ENCODE measurements around the gene FAM227A.
"Not testable (repeated sequence)": the region's sequence is repeated elsewhere in the genome, so short reads cannot be mapped to it uniquely, and the experiment has no call there.

FAM227A gene

DNA sequence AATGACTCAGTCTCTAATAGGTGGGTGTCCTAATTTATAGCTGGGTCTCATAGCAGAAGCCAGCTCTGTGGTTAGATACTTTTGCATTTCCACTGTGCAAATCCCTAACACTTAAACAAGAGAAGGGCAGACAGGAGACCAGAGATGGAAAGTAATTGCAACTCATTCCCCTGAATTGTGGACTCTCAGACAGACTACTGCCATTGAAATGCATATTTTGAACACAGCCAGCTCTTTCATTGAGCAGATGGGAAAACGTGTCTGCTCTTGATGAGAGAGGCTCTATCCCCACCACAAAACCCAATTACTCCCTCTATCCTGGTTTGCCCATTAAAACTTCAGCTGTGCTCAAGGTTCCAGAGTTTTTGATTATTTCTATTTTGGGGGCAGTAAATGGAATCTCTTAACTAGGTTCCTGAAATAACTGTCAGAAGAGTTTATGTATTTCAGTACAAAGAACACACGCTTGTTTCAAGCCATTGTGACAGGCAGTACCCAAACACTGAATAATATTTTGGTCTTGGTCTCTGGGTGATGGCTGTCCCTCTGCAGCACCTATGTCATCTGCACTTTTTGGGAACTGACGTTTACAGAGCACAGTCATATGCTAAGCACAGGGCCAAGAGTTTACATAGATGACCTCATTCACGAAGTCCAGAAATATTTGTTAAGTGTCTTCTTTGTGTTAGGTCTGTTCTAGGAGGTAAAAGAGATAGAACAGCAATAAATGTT lies 41.7 kb downstream of the FAM227A start:
- H3K36me3 ChIP-seq (ENCODE audit: insufficient read depth, low read length) = peaks cover 52% of the 10 kb centered on the region
- no peaks in the 10 kb centered on the region for H3K27me3 ChIP-seq (ENCODE audit: insufficient read depth, low read length)
- peaks cover 9% of the 10 kb centered on the region for H3K9me3 ChIP-seq (ENCODE audit: low read length)
- no peak overlapping the region for H3K4me3 ChIP-seq (ENCODE audit: low read length)
- no peaks in the 10 kb centered on the region for H3K4me1 ChIP-seq (ENCODE audit: insufficient read depth, low read length)
- no peak overlapping the region for H2AFZ ChIP-seq (ENCODE audit: low read depth, low read length)

DNA sequence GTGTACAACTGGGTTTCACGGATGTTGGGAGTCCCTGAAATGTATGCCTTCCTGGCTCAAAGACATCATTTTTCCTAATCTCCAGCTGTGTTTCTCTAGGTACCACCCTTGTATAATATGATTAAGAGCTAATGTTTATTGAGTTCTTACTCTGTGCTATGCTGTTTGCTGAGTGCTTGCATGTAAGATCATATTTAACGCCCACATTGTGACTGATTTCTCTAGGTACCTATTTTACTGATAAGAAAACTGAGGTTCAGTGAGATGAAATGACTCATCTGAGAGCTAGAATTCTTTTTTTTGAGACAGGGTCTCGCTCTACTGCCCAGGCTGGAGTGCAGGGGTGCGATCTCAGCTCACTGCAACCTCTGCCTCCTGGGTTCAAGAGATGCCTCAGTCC lies 42.6 kb downstream of the FAM227A start:
- no peaks in the 10 kb centered on the region for H3K4me1 ChIP-seq (ENCODE audit: insufficient read depth, low read length)
- no peak overlapping the region for H2AFZ ChIP-seq (ENCODE audit: low read depth, low read length)
- H3K4me3 ChIP-seq (ENCODE audit: low read length) = no peak overlapping the region
- H3K27me3 ChIP-seq (ENCODE audit: insufficient read depth, low read length) = no peaks in the 10 kb centered on the region
- peaks cover 3% of the 10 kb centered on the region for H3K9me3 ChIP-seq (ENCODE audit: low read length)
- peaks cover 49% of the 10 kb centered on the region for H3K36me3 ChIP-seq (ENCODE audit: insufficient read depth, low read length)

GRCh38 chr22:38612217-38613006 lies 43.8 kb downstream of the FAM227A start:
- no peak overlapping the region for H2AFZ ChIP-seq (ENCODE audit: low read depth, low read length)
- peaks cover 41% of the 10 kb centered on the region for H3K36me3 ChIP-seq (ENCODE audit: insufficient read depth, low read length)
- H3K27me3 ChIP-seq (ENCODE audit: insufficient read depth, low read length) = no peaks in the 10 kb centered on the region
- H3K9me3 ChIP-seq (ENCODE audit: low read length) = peaks cover 3% of the 10 kb centered on the region
- H3K4me3 ChIP-seq (ENCODE audit: low read length) = no peak overlapping the region
- H3K4me1 ChIP-seq (ENCODE audit: insufficient read depth, low read length) = no peaks in the 10 kb centered on the region

DNA sequence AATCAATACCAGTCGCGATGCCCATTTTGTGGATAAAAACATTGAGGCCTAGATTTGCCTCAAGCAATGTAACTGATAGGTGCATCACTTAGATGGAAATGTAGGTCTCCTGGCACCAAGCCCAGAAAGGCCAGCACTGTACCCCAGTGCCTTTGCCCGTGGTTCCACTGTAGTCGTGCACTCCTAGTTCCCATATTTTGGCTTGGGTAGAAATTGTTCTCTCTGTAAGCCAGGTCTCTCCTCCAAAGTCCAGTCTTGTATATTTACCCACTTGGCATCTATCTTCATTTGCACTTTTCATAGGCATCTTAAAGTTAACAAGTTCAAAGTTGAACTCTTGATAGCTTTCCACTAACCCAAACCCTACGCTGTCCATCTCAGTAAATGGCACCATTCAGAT lies 44.6 kb downstream of the FAM227A start:
- H3K9me3 ChIP-seq (ENCODE audit: low read length) = peaks cover 3% of the 10 kb centered on the region
- H3K4me1 ChIP-seq (ENCODE audit: insufficient read depth, low read length) = no peaks in the 10 kb centered on the region
- no peaks in the 10 kb centered on the region for H3K27me3 ChIP-seq (ENCODE audit: insufficient read depth, low read length)
- H3K4me3 ChIP-seq (ENCODE audit: low read length) = no peak overlapping the region
- H2AFZ ChIP-seq (ENCODE audit: low read depth, low read length) = no peak overlapping the region
- H3K36me3 ChIP-seq (ENCODE audit: insufficient read depth, low read length) = peaks cover 36% of the 10 kb centered on the region

- Histone ChIP-seq H3K27me3 (ENCODE audit: insufficient read depth, low read length) (no peaks in the 10 kb centered on the region), H3K36me3 (ENCODE audit: insufficient read depth, low read length) (peaks cover 27% of the 10 kb centered on the region), H2AFZ (ENCODE audit: low read depth, low read length) (no peak overlapping the region), H3K4me3 (ENCODE audit: low read length) (no peak overlapping the region), H3K4me1 (ENCODE audit: insufficient read depth, low read length) (no peaks in the 10 kb centered on the region), H3K9me3 (ENCODE audit: low read length) (peaks cover 3% of the 10 kb centered on the region)
Measured at GRCh38 chr22:38610234-38610633, 46.0 kb downstream of the FAM227A start.

DNA sequence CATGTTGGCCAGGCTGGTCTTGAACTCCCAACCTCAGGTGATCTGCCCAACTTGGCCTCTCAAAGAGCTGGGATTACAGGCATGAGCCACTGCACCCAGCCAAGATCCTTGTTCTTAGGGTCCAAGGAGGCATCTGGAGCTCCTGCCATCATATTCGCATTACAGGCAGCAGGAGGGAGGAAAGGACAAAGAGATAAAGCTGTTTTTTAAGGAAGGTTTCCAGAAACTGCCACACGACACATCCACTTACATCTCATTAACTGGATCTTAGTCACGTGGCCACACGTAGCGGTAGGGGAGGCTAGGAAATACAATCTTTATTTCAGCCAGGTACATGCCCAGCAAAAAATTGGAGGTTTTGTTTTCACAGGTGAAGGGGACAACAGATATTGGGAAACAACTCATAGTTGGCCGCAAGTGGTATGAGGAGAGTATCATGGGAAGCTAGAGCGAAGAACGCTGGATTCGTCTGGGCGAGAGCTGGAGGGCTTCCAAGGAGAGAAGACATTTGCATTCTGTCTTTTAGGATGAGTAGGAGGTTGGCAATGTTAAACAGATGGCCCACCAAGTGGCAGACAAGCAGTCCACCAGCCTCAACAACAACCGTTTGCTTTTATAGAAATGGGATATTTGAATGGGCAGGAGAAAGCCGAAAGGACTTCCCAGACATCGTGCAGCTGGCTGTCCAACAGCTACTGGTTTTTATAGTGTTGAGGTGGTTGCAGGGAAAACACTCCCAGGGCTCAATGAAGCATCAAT lies 47.0 kb downstream of the FAM227A start:
- Histone ChIP-seq H3K36me3 (ENCODE audit: insufficient read depth, low read length) (peaks cover 31% of the 10 kb centered on the region), H3K4me3 (ENCODE audit: low read length) (no peak overlapping the region), H2AFZ (ENCODE audit: low read depth, low read length) (no peak overlapping the region), H3K27me3 (ENCODE audit: insufficient read depth, low read length) (no peaks in the 10 kb centered on the region), H3K4me1 (ENCODE audit: insufficient read depth, low read length) (no peaks in the 10 kb centered on the region), H3K9me3 (ENCODE audit: low read length) (peaks cover 3% of the 10 kb centered on the region)

- H3K9me3 ChIP-seq (ENCODE audit: low read length) = no peaks in the 10 kb centered on the region
- H2AFZ ChIP-seq (ENCODE audit: low read depth, low read length) = no peak overlapping the region
- H3K4me3 ChIP-seq (ENCODE audit: low read length) = no peak overlapping the region
- peaks cover 24% of the 10 kb centered on the region for H3K36me3 ChIP-seq (ENCODE audit: insufficient read depth, low read length)
- H3K4me1 ChIP-seq (ENCODE audit: insufficient read depth, low read length) = no peaks in the 10 kb centered on the region
- H3K27me3 ChIP-seq (ENCODE audit: insufficient read depth, low read length) = no peaks in the 10 kb centered on the region
Measured at GRCh38 chr22:38607680-38608079, 48.5 kb downstream of the FAM227A start.

DNA sequence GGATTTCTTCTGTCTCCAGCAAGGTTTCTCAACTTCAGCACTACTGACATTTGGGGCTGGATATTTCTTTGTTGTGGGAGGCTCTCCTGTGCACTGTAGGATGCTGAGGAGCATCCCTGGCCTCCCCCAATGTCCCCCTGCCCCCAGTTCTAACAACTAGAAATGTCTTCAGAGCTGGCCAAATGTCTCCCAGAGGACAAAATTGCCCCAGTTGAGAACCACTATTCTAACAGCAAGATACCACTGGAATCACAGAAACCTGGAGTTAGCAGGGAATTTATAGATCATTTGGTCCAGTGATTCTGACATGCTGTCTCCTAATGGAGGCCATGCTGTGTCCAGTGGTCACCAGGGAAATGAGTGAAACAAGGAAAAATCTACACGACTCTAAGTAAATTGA lies 54.0 kb downstream of the FAM227A start:
- Histone ChIP-seq H2AFZ (ENCODE audit: low read depth, low read length) (no peak overlapping the region), H3K27me3 (ENCODE audit: insufficient read depth, low read length) (no peaks in the 10 kb centered on the region), H3K4me3 (ENCODE audit: low read length) (no peak overlapping the region), H3K9me3 (ENCODE audit: low read length) (no peaks in the 10 kb centered on the region), H3K36me3 (ENCODE audit: insufficient read depth, low read length) (peaks cover 40% of the 10 kb centered on the region), H3K4me1 (ENCODE audit: insufficient read depth, low read length) (no peaks in the 10 kb centered on the region)

GRCh38 chr22:38601221-38601764 lies 54.9 kb downstream of the FAM227A start:
- no peaks in the 10 kb centered on the region for H3K27me3 ChIP-seq (ENCODE audit: insufficient read depth, low read length)
- no peak overlapping the region for H2AFZ ChIP-seq (ENCODE audit: low read depth, low read length)
- no peaks in the 10 kb centered on the region for H3K9me3 ChIP-seq (ENCODE audit: low read length)
- no peaks in the 10 kb centered on the region for H3K4me1 ChIP-seq (ENCODE audit: insufficient read depth, low read length)
- peaks cover 43% of the 10 kb centered on the region for H3K36me3 ChIP-seq (ENCODE audit: insufficient read depth, low read length)
- H3K4me3 ChIP-seq (ENCODE audit: low read length) = no peak overlapping the region

DNA sequence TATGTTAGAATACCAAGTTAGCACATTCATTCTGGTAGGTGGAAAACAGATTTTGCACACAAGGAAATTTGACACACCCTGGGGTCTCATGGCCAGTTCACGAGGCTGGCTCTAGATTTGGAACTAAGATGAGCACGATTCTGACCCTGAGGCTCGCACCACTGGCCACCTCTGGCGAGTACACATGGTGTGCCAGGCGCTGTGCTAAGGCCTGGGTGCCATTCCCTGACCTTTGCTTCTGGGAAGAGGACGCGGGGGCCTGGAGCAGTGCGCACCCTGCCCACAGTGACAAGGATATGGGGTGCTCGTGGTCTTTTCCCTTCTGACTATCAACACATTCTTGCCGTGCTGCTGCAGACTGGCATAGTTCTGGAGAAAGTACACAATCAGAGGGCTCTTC lies 56.7 kb downstream of the FAM227A start:
- no peaks in the 10 kb centered on the region for H3K27me3 ChIP-seq (ENCODE audit: insufficient read depth, low read length)
- no peaks in the 10 kb centered on the region for H3K4me1 ChIP-seq (ENCODE audit: insufficient read depth, low read length)
- H2AFZ ChIP-seq (ENCODE audit: low read depth, low read length) = no peak overlapping the region
- no peak overlapping the region for H3K4me3 ChIP-seq (ENCODE audit: low read length)
- H3K36me3 ChIP-seq (ENCODE audit: insufficient read depth, low read length) = peaks cover 44% of the 10 kb centered on the region
- no peaks in the 10 kb centered on the region for H3K9me3 ChIP-seq (ENCODE audit: low read length)

DNA sequence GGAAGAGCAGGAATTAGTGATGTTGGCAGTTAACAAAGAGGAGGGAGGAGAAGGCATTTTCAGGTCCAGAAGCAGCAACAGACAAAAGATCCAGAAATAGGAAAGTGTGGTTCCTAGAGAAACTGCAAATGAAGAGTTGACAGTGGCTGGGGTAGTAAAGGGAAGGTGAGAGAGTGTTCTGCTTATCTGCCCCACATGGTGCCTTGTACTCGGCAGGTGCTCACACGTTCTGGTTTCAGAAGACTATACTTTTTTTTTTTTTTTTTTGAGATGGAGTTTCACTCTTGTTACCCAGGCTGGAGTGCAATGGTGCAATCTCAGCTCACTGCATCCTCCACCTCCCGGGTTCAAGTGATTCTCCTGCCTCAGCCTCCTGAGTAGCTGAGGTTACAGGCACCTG lies 73.3 kb downstream of the FAM227A start:
- peaks cover 27% of the 10 kb centered on the region for H3K36me3 ChIP-seq (ENCODE audit: insufficient read depth, low read length)
- H3K27me3 ChIP-seq (ENCODE audit: insufficient read depth, low read length); H3K4me3 ChIP-seq (ENCODE audit: low read length); H3K9me3 ChIP-seq (ENCODE audit: low read length); H2AFZ ChIP-seq (ENCODE audit: low read depth, low read length); H3K4me1 ChIP-seq (ENCODE audit: insufficient read depth, low read length): not testable (repeated sequence)

GRCh38 chr22:38578505-38578904 lies 77.7 kb downstream of the FAM227A start:
- H3K36me3 ChIP-seq (ENCODE audit: insufficient read depth, low read length) = peaks cover 3% of the 10 kb centered on the region
- H3K4me1 ChIP-seq (ENCODE audit: insufficient read depth, low read length) = no peaks in the 10 kb centered on the region
- no peaks in the 10 kb centered on the region for H3K27me3 ChIP-seq (ENCODE audit: insufficient read depth, low read length)
- H3K4me3 ChIP-seq (ENCODE audit: low read length) = no peak overlapping the region
- no peak overlapping the region for H2AFZ ChIP-seq (ENCODE audit: low read depth, low read length)
- H3K9me3 ChIP-seq (ENCODE audit: low read length) = no peaks in the 10 kb centered on the region

DNA sequence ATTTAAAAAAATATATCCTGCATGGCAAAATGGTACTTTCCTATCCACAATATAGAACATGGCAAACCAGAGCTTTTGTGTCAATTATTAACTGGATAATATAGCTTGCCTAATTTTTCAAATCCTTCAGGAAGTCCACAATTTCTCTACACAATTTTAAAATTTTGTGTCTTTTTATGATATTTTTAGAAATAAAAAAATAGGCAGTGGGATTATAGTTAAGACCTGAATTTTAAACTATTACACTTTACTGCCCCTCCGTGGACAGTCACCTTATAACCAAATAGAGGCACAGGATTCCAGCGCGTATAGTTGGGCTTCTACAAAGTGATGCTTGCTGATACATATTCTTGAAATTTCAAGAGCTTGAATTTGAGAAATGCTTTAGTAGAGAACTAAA lies 84.1 kb downstream of the FAM227A start:
- H3K27me3 ChIP-seq (ENCODE audit: insufficient read depth, low read length) = no peaks in the 10 kb centered on the region
- peaks cover 13% of the 10 kb centered on the region for H3K4me1 ChIP-seq (ENCODE audit: insufficient read depth, low read length)
- no peak overlapping the region for H2AFZ ChIP-seq (ENCODE audit: low read depth, low read length)
- no peak overlapping the region for H3K4me3 ChIP-seq (ENCODE audit: low read length)
- H3K9me3 ChIP-seq (ENCODE audit: low read length) = no peaks in the 10 kb centered on the region
- no peaks in the 10 kb centered on the region for H3K36me3 ChIP-seq (ENCODE audit: insufficient read depth, low read length)
